Measurements from ENCODE around the gene RHOU. TPM values are rescaled to one million over a fixed set of nuclear protein-coding genes. Genes with fewer than 3 reads are reported as not detected.

RHOU gene
- total RNA-seq (ENCODE audit: low replicate concordance): 47.6 and 67.0 TPM in 2 replicates

DNA sequence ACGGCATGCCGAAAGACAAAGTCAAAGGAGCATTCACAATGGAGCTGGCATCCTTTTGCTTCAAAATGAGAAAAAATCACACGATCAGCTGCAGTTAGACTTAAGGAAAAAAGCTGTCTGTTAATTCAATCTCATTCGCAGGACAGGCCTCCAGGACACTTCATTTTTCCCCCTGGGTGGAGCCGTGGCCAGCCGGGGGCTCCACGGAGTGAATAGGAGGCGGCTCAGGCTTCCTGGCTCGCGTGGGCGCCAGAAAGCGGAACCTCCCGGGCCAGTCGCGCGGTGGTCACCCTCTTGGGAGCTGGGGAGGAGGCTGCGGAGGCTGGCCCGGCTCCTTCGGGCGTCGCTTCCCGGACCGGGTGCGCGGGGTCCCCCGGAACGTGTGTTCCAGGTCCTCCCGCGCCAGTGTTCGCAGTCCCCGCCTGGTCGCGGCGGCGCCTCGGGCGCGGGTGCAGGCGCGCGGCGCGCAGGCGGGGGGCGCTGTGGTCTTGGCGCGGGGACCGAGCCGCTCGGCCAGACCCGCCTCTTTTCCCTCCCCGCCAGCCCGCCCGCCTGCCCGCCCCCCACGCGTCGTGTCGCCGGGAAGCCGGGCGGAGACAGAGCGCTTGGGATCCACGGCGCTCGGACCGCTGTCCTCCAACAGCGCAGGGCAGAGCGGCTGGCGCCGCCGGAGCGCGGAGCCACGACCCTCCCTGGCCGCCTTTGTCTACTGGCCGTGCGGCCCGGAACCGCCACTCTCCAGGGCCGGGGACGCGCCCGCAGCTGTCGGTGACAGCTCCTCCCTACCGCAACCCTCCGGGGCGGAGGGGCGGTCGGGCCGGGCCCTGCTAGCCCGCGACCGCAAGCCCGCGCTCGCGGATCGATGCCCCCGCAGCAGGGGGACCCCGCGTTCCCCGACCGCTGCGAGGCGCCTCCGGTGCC lies at the start of gene RHOU:
TSS of gene RHOU (plus strand) at position 599 of the 921 bp plus-strand sequence. CDS start at position 863, 264 bp downstream.
- Mint-ChIP-seq H3K36me3 (peaks cover 8% of the 10 kb centered on the region), H3K27me3 (ENCODE audit: insufficient read depth, low read depth) (peaks cover 5% of the 10 kb centered on the region), H3K9me3 (no peaks in the 10 kb centered on the region), H3K4me3 (peak within 1 kb of the TSS; percentile 94), H3K27ac (peak within 1 kb of the TSS; percentile 66), H3K4me1 (peaks cover 29% of the 10 kb centered on the region)
- peaks cover 49% of the 10 kb centered on the region for H3K79me2 ChIP-seq (ENCODE audit: low read depth)
- H3K27me3 ChIP-seq: peaks cover 8% of the 10 kb centered on the region
- TF ChIP-seq, protein P1, sequence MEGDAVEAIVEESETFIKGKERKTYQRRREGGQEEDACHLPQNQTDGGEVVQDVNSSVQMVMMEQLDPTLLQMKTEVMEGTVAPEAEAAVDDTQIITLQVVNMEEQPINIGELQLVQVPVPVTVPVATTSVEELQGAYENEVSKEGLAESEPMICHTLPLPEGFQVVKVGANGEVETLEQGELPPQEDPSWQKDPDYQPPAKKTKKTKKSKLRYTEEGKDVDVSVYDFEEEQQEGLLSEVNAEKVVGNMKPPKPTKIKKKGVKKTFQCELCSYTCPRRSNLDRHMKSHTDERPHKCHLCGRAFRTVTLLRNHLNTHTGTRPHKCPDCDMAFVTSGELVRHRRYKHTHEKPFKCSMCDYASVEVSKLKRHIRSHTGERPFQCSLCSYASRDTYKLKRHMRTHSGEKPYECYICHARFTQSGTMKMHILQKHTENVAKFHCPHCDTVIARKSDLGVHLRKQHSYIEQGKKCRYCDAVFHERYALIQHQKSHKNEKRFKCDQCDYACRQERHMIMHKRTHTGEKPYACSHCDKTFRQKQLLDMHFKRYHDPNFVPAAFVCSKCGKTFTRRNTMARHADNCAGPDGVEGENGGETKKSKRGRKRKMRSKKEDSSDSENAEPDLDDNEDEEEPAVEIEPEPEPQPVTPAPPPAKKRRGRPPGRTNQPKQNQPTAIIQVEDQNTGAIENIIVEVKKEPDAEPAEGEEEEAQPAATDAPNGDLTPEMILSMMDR (IDR thresholded peaks at IDR 0.05): peak; percentile 65
- TF ChIP-seq EZH2 (IDR thresholded peaks at IDR 0.05): no peak
- H3K4me2 ChIP-seq: peak within 1 kb of the TSS; percentile 93
- peak; percentile 88 for DNase-seq (ENCODE audit: low spot score)
- H3K36me3 ChIP-seq: no peaks in the 10 kb centered on the region
- H3K4me3 ChIP-seq: peak within 1 kb of the TSS; percentile 96
- H2AFZ ChIP-seq (replicated peaks): peak within 1 kb of the TSS; percentile 96
- H3K9ac ChIP-seq: peak within 1 kb of the TSS; percentile 55
- peaks cover 20% of the 10 kb centered on the region for H3K4me1 ChIP-seq
- peaks cover 37% of the 10 kb centered on the region for H4K20me1 ChIP-seq (ENCODE audit: low read depth)
- peaks cover 4% of the 10 kb centered on the region for H3F3A ChIP-seq (ENCODE audit: low read depth)
- peak within 1 kb of the TSS; percentile 2 for H3K27ac ChIP-seq
- H3K9me3 ChIP-seq (ENCODE audit: low read depth): no peaks in the 10 kb centered on the region

DNA sequence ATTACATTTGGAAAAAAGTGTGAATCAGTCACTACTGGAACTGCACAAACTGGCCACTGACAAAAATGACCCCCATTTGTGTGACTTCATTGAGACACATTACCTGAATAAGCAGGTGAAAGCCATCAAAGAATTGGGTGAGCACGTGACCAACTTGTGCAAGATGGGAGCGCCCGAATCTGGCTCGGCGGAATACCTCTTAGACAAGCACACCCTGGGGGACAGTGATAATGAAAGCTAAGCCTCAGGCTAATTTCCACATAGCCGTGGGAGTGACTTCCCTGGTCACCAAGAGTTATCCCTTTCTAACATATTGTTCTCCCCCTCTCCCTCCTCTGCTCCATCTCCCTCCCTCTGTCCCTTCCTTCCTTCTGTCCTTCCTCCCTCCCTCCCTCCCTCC lies 47.7 kb upstream of the RHOU start:
- H3K4me1 ChIP-seq: no peaks in the 10 kb centered on the region
- H3K27ac Mint-ChIP-seq: no peak overlapping the region
- H3K9me3 ChIP-seq (ENCODE audit: low read depth): no peaks in the 10 kb centered on the region
- no peak for TF ChIP-seq EZH2phosphoT487 (IDR thresholded peaks at IDR 0.05)
- TF ChIP-seq EZH2 (IDR thresholded peaks at IDR 0.05): no peak
- TF ChIP-seq, protein P1 (IDR thresholded peaks at IDR 0.05): no peak
- H3K9me3 Mint-ChIP-seq: no peaks in the 10 kb centered on the region
- H3K4me2 ChIP-seq: no peak overlapping the region
- H3K79me2 ChIP-seq (ENCODE audit: low read depth): no peaks in the 10 kb centered on the region
- no peak overlapping the region for H3K4me3 ChIP-seq
- peaks cover 5% of the 10 kb centered on the region for H3K4me1 Mint-ChIP-seq
- no peaks in the 10 kb centered on the region for H3F3A ChIP-seq (ENCODE audit: low read depth)
- H3K27ac ChIP-seq: no peak overlapping the region
- DNase-seq (ENCODE audit: low spot score): no peak
- H3K36me3 Mint-ChIP-seq: no peaks in the 10 kb centered on the region
- no peaks in the 10 kb centered on the region for H3K27me3 ChIP-seq
- no peaks in the 10 kb centered on the region for H3K36me3 ChIP-seq
- no peaks in the 10 kb centered on the region for H4K20me1 ChIP-seq (ENCODE audit: low read depth)
- no peak overlapping the region for H3K4me3 Mint-ChIP-seq
- no peak overlapping the region for H2AFZ ChIP-seq (replicated peaks)
- H3K9ac ChIP-seq: no peak overlapping the region
- H3K27me3 Mint-ChIP-seq (ENCODE audit: insufficient read depth, low read depth): peaks cover 7% of the 10 kb centered on the region

DNA sequence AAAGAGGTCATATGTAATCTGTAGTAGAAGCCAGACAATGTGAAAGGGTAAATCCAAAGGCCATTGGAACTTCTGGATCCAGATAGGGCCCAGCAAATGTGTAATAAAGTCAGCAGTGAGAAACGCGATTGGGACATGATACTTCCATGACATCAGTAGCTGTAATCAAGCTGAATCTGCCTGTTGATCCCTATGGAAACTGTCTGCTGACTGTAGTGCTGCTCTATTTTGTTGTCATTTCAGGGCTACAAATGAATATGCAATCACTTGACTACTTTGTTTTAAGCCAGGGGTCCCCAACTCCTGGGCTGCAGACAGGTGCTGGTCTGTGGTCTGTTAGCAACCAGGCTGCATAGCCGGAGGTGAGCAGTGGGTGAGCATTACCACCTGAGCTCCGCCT lies 46.0 kb upstream of the RHOU start:
- Histone ChIP-seq H3K4me1 (no peaks in the 10 kb centered on the region), H3K27me3 (no peaks in the 10 kb centered on the region), H3K9me3 (ENCODE audit: low read depth) (no peaks in the 10 kb centered on the region), H3K9ac (no peak overlapping the region), H3K27ac (no peak overlapping the region), H3K4me2 (no peak overlapping the region), H4K20me1 (ENCODE audit: low read depth) (no peaks in the 10 kb centered on the region), H2AFZ (replicated peaks) (no peak overlapping the region), H3K4me3 (no peak overlapping the region), H3K79me2 (ENCODE audit: low read depth) (no peaks in the 10 kb centered on the region), H3F3A (ENCODE audit: low read depth) (no peaks in the 10 kb centered on the region), H3K36me3 (no peaks in the 10 kb centered on the region)
- no peak overlapping the region for H3K27ac Mint-ChIP-seq
- peaks cover 5% of the 10 kb centered on the region for H3K4me1 Mint-ChIP-seq
- no peaks in the 10 kb centered on the region for H3K9me3 Mint-ChIP-seq
- TF ChIP-seq, protein P1 (IDR thresholded peaks at IDR 0.05): no peak
- TF ChIP-seq EZH2phosphoT487 (IDR thresholded peaks at IDR 0.05) (no peak), EZH2 (IDR thresholded peaks at IDR 0.05) (no peak)
- no peak overlapping the region for H3K4me3 Mint-ChIP-seq
- no peaks in the 10 kb centered on the region for H3K36me3 Mint-ChIP-seq
- H3K27me3 Mint-ChIP-seq (ENCODE audit: insufficient read depth, low read depth): peaks cover 3% of the 10 kb centered on the region
- DNase-seq (ENCODE audit: low spot score): no peak

Data from neural progenitor cell (in vitro differentiated cells).